Measurements from ENCODE around the gene PRKCQ.

PRKCQ gene

GRCh38 chr10:6396652-6397051, 183.4 kb downstream of the PRKCQ start:
- TF ChIP-seq EZH2 (IDR thresholded peaks at IDR 0.05; ENCODE audit: borderline replicate concordance, low read length) = no peak
- TF ChIP-seq, protein P1, sequence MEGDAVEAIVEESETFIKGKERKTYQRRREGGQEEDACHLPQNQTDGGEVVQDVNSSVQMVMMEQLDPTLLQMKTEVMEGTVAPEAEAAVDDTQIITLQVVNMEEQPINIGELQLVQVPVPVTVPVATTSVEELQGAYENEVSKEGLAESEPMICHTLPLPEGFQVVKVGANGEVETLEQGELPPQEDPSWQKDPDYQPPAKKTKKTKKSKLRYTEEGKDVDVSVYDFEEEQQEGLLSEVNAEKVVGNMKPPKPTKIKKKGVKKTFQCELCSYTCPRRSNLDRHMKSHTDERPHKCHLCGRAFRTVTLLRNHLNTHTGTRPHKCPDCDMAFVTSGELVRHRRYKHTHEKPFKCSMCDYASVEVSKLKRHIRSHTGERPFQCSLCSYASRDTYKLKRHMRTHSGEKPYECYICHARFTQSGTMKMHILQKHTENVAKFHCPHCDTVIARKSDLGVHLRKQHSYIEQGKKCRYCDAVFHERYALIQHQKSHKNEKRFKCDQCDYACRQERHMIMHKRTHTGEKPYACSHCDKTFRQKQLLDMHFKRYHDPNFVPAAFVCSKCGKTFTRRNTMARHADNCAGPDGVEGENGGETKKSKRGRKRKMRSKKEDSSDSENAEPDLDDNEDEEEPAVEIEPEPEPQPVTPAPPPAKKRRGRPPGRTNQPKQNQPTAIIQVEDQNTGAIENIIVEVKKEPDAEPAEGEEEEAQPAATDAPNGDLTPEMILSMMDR (IDR thresholded peaks at IDR 0.05; ENCODE audit: low read length) = no peak
- Histone ChIP-seq H3K4me2 (ENCODE audit: low read length) (no peak overlapping the region), H2AFZ (ENCODE audit: low read length) (no peak overlapping the region), H3K27me3 (ENCODE audit: insufficient read depth, low read length) (no peaks in the 10 kb centered on the region), H3K9me3 (ENCODE audit: low read length) (no peaks in the 10 kb centered on the region), H4K20me1 (ENCODE audit: insufficient read depth, low read length) (no peaks in the 10 kb centered on the region), H3K79me2 (ENCODE audit: insufficient read depth, low read length) (no peaks in the 10 kb centered on the region), H3K4me1 (ENCODE audit: insufficient read depth, low read length, severe bottlenecking) (peaks cover 47% of the 10 kb centered on the region), H3F3A (ENCODE audit: insufficient read depth, low read length) (no peaks in the 10 kb centered on the region), H3K36me3 (ENCODE audit: insufficient read depth, low read length) (no peaks in the 10 kb centered on the region), H3K9ac (ENCODE audit: low read length) (no peak overlapping the region), H3K9me2 (ENCODE audit: low read depth, low read length) (no peaks in the 10 kb centered on the region), H3K27ac (ENCODE audit: low read depth, low read length, poor library complexity, severe bottlenecking) (peak overlapping the region; percentile 10), H3K4me3 (ENCODE audit: low read depth, low read length, poor library complexity, severe bottlenecking) (no peak overlapping the region)

- H3K36me3 ChIP-seq (ENCODE audit: insufficient read depth, low read length) = no peaks in the 10 kb centered on the region
- no peak overlapping the region for H3K4me2 ChIP-seq (ENCODE audit: low read length)
- no peaks in the 10 kb centered on the region for H3K9me2 ChIP-seq (ENCODE audit: low read depth, low read length)
- H3K27ac ChIP-seq (ENCODE audit: low read depth, low read length, poor library complexity, severe bottlenecking) = peak overlapping the region; percentile 10
- H3F3A ChIP-seq (ENCODE audit: insufficient read depth, low read length) = no peaks in the 10 kb centered on the region
- no peak overlapping the region for H3K9ac ChIP-seq (ENCODE audit: low read length)
- H2AFZ ChIP-seq (ENCODE audit: low read length) = no peak overlapping the region
- no peaks in the 10 kb centered on the region for H4K20me1 ChIP-seq (ENCODE audit: insufficient read depth, low read length)
- peaks cover 47% of the 10 kb centered on the region for H3K4me1 ChIP-seq (ENCODE audit: insufficient read depth, low read length, severe bottlenecking)
- H3K9me3 ChIP-seq (ENCODE audit: low read length) = no peaks in the 10 kb centered on the region
- TF ChIP-seq, protein P1 (IDR thresholded peaks at IDR 0.05; ENCODE audit: low read length) = no peak
- TF ChIP-seq EZH2 (IDR thresholded peaks at IDR 0.05; ENCODE audit: borderline replicate concordance, low read length) = no peak
- no peaks in the 10 kb centered on the region for H3K27me3 ChIP-seq (ENCODE audit: insufficient read depth, low read length)
- no peaks in the 10 kb centered on the region for H3K79me2 ChIP-seq (ENCODE audit: insufficient read depth, low read length)
- no peak overlapping the region for H3K4me3 ChIP-seq (ENCODE audit: low read depth, low read length, poor library complexity, severe bottlenecking)
These were observed 183.8 kb downstream of the PRKCQ start for GRCh38 chr10:6396226-6396625.

GRCh38 chr10:6395606-6396005, 184.5 kb downstream of the PRKCQ start:
- H4K20me1 ChIP-seq (ENCODE audit: insufficient read depth, low read length) = no peaks in the 10 kb centered on the region
- H2AFZ ChIP-seq (ENCODE audit: low read length) = no peak overlapping the region
- H3K4me3 ChIP-seq (ENCODE audit: low read depth, low read length, poor library complexity, severe bottlenecking) = no peak overlapping the region
- H3K27me3 ChIP-seq (ENCODE audit: insufficient read depth, low read length) = no peaks in the 10 kb centered on the region
- no peak overlapping the region for H3K27ac ChIP-seq (ENCODE audit: low read depth, low read length, poor library complexity, severe bottlenecking)
- H3K36me3 ChIP-seq (ENCODE audit: insufficient read depth, low read length) = no peaks in the 10 kb centered on the region
- H3K9ac ChIP-seq (ENCODE audit: low read length) = no peak overlapping the region
- H3K4me1 ChIP-seq (ENCODE audit: insufficient read depth, low read length, severe bottlenecking) = peaks cover 40% of the 10 kb centered on the region
- H3F3A ChIP-seq (ENCODE audit: insufficient read depth, low read length) = no peaks in the 10 kb centered on the region
- H3K9me3 ChIP-seq (ENCODE audit: low read length) = no peaks in the 10 kb centered on the region
- no peaks in the 10 kb centered on the region for H3K79me2 ChIP-seq (ENCODE audit: insufficient read depth, low read length)
- no peak overlapping the region for H3K4me2 ChIP-seq (ENCODE audit: low read length)
- TF ChIP-seq EZH2 (IDR thresholded peaks at IDR 0.05; ENCODE audit: borderline replicate concordance, low read length) = no peak
- TF ChIP-seq, protein P1 (IDR thresholded peaks at IDR 0.05; ENCODE audit: low read length) = no peak
- H3K9me2 ChIP-seq (ENCODE audit: low read depth, low read length) = no peaks in the 10 kb centered on the region
